B cell (primary cell): Measurements from ENCODE around the gene MIOS. TPM values are rescaled to one million over a fixed set of nuclear protein-coding genes. Genes with fewer than 3 reads are reported as not detected.

Experiments used
- ATAC-seq: fragments of 200-7000 bp; cut with Tn5 transposase; one replicate; pipeline ENCODE4 v1.10.0; 2021; ENCODE audit warnings: low read depth, mild to moderate bottlenecking, moderate number of reproducible peaks, moderate library complexity
- CTCF ChIA-PET: fragments of 350-600 bp; sonication (Branson Sonifier 250); formaldehyde crosslinking; loops from one replicate; lab custom pipeline; 2021; ENCODE audit warnings: antibody characterized with exemption, inconsistent platforms; lab: Charles Lee
- POLR2A ChIA-PET: fragments of 350-600 bp; sonication (Branson Sonifier 250); formaldehyde crosslinking; loops from one replicate; lab custom pipeline; 2021; ENCODE audit warnings: antibody characterized with exemption; lab: Charles Lee
- DNase-seq: peaks from one replicate; pipeline ENCODE4 v3.0.0; 2013
- H2AFZ ChIP-seq: 2 replicates; pipeline ENCODE4 v1.6.1; 2012; ENCODE audit warnings: mild to moderate bottlenecking, low read depth, low read length; ENCODE audit not compliant: insufficient read depth, poor library complexity, severe bottlenecking
- H3K27ac ChIP-seq, 2 donors: 1 replicate in 1 of 2; 2 replicates in 1 of 2; pipeline ENCODE4 v1.5.1; 2012 to 2013; ENCODE audit warnings: low read length in 2 of 2, mild to moderate bottlenecking in 2 of 2, moderate library complexity in 1 of 2
- H3K27me3 ChIP-seq, 4 experiments: fragments of 200-600 bp in 1 of 4; sonication (generic) in 1 of 4; replicated peaks in 1 of 4; 1 replicate in 2 of 4; 2 replicates in 2 of 4; pipeline versions ENCODE4 v1.6.1 to v1.7.0; 2013 to 2016; ENCODE audit warnings: low read length in 3 of 4, mild to moderate bottlenecking in 2 of 4, mixed read lengths in 1 of 4, moderate library complexity in 1 of 4; ENCODE audit not compliant: insufficient read depth in 4 of 4, control insufficient read depth in 3 of 4; ENCODE audit errors: control extremely low read depth in 1 of 4
- H3K36me3 ChIP-seq, 2 experiments: replicated peaks in 1 of 2; 1 replicate in 1 of 2; 2 replicates in 1 of 2; pipeline versions ENCODE4 v1.6.1 to v1.7.1; 2013; ENCODE audit warnings: low read length in 1 of 2; ENCODE audit not compliant: insufficient read depth in 2 of 2, control insufficient read depth in 1 of 2; ENCODE audit errors: control extremely low read depth in 1 of 2, extremely low read depth in 1 of 2
- H3K4me1 ChIP-seq, 2 donors: fragments of 200-600 bp in 1 of 2; sonication (generic) in 1 of 2; 1 replicate in 1 of 2; 2 replicates in 1 of 2; pipeline versions ENCODE4 v1.5.1 to v1.6.1; 2013 to 2017; ENCODE audit warnings: low read length in 2 of 2; ENCODE audit not compliant: control insufficient read depth in 2 of 2, insufficient read depth in 2 of 2
- H3K4me2 ChIP-seq: replicated peaks from 2 replicates; pipeline ENCODE3; 2012; ENCODE audit warnings: mild to moderate bottlenecking, low read depth, low read length; ENCODE audit not compliant: poor library complexity, severe bottlenecking
- H3K4me3 ChIP-seq, 5 experiments: fragments of 200-600 bp in 1 of 5; sonication (generic) in 1 of 5; 1 replicate in 3 of 5; 2 replicates in 2 of 5; pipeline versions ENCODE4 v1.5.1 to v1.7.0; 2011 to 2016; ENCODE audit warnings: low read length in 4 of 5, mild to moderate bottlenecking in 4 of 5, low read depth in 2 of 5, control low read depth in 1 of 5, moderate library complexity in 1 of 5; ENCODE audit not compliant: insufficient read depth in 1 of 5; ENCODE audit errors: control extremely low read depth in 1 of 5, extremely low read depth in 1 of 5
- H3K79me2 ChIP-seq: fragments of 200-600 bp; sonication (generic); one replicate; pipeline ENCODE4 v1.6.0; 2016; ENCODE audit warnings: low read length; ENCODE audit not compliant: control insufficient read depth, insufficient read depth
- H3K9ac ChIP-seq: fragments of 200-600 bp; sonication (generic); 2 replicates; pipeline ENCODE4 v1.6.1; 2017; ENCODE audit warnings: mild to moderate bottlenecking, low read length, moderate library complexity
- H3K9me3 ChIP-seq, 3 donors: one replicate each; pipeline versions ENCODE4 v1.6.1 to v1.7.1; 2013; ENCODE audit warnings: low read length in 2 of 3; ENCODE audit not compliant: control insufficient read depth in 2 of 3, insufficient read depth in 1 of 3; ENCODE audit errors: control extremely low read depth in 1 of 3
- H4K20me1 ChIP-seq: 2 replicates; pipeline ENCODE4 v1.6.0; 2012; ENCODE audit warnings: mild to moderate bottlenecking, low read length; ENCODE audit not compliant: insufficient read depth, control insufficient read depth, poor library complexity, severe bottlenecking
- H3K27ac Mint-ChIP-seq: one replicate; pipeline ENCODE4 v1.8.0; 2021; ENCODE audit warnings: mixed read lengths
- H3K27me3 Mint-ChIP-seq: one replicate; pipeline ENCODE4 v1.8.0; 2021; ENCODE audit warnings: mixed read lengths
- H3K4me1 Mint-ChIP-seq: one replicate; pipeline ENCODE4 v1.8.0; 2021; ENCODE audit warnings: mixed read lengths
- H3K4me3 Mint-ChIP-seq: one replicate; pipeline ENCODE4 v1.8.0; 2021; ENCODE audit warnings: mixed read lengths
- H3K9me3 Mint-ChIP-seq: one replicate; pipeline ENCODE4 v1.8.0; 2022; ENCODE audit warnings: mixed read lengths; ENCODE audit not compliant: insufficient read depth
- EZH2 ChIP-seq: IDR thresholded peaks from 2 replicates; pipeline ENCODE4 v1.6.1; 2012; ENCODE audit warnings: borderline replicate concordance, low read depth, mild to moderate bottlenecking, moderate library complexity, low read length; ENCODE audit not compliant: insufficient read depth, poor library complexity, severe bottlenecking
- WGBS: methylation state at CpG from one replicate; pipeline ENCODE4 v1.1.5; 2013; ENCODE audit warnings: missing lambda C conversion rate; ENCODE audit not compliant: insufficient coverage; 5-methylcytosine and 5-hydroxymethylcytosine counted together
- intact Hi-C: fragments of 100-400 bp; cut with micrococcal nuclease; formaldehyde crosslinking; loops from one replicate; pipeline ENCODE4 v1.10.0; 2022
- polyA plus RNA-seq: library from polyadenylated mRNA; depleted of rRNA; stranded (reverse); fragments of >200 nt; gene quantifications from 2 replicates; pipeline ENCODE4 v1.2.3, GENCODE V29; 2012
- total RNA-seq, 2 donors: library from RNA; stranded (reverse); fragments of 120-200 nt in 1 of 2; gene quantifications; 1 replicate in 1 of 2; 2 replicates in 1 of 2; pipeline versions ENCODE4 v1.2.3 to v1.2.4, GENCODE V29; 2013 to 2022
- TF ChIP-seq, protein P1 (sequence below): fragments of 200-600 bp; IDR thresholded peaks from one replicate; pipeline ENCODE4 v1.8.0; 2022; ENCODE audit warnings: antibody characterized with exemption, mild to moderate bottlenecking

Gene MIOS
- total and polyA plus RNA-seq, 2 donors (not counting 1 experiment from before 2014, with no cell fraction given) = 28.9 to 50.1 TPM

DNA sequence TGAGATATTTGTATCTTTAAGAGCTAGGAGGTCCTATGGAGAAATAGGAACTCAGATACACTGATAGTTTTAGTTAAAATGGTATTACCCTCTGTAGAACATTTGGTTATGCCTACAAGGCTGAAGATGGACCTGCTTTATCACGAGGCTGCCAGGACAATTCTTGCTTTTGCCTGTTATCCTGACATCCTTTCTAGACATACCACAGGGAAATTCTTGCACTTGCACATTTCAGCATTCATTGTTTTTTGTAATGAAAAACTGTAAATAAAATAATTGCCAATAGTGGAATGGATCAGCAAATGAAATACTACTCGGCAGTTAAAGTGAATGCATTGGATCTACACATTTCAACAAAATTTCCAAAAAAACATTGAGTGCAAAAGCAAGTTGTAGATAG lies 40.7 kb upstream of the MIOS start:
- intact Hi-C loops = no loop called here

DNA sequence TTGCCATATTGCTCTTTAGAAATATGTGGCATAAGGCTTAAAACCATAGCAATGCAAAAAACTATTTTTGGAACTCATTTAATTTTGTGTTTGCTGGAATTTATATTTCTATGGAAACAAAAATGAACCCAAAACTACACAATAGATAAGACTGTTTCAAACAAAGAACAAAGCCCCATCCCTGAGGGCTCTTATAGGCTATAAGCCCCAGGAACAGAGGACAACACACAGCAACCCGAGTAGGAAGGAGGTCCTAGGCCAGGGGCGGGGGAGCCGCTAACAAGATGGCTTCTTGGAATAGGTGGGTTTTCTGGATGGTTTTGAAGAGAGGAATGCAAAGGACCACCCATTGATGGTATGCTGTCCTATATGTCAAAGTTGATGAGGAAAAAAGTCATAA lies 39.6 kb upstream of the MIOS start:
- Histone ChIP-seq H3K79me2 (no peaks in the 10 kb centered on the region), H4K20me1 (no peaks in the 10 kb centered on the region), H3K4me1 (no peaks in the 10 kb centered on the region), H3K27me3 (peaks cover 0 to 10% (median 2%) of the 10 kb centered on the region in 4 experiments), H3K9me3 (no peaks in the 10 kb centered on the region), H3K4me3 (no peak overlapping the region), H3K4me2 (no peak overlapping the region), H2AFZ (no peak overlapping the region), H3K27ac (no peak overlapping the region), H3K36me3 (no peaks in the 10 kb centered on the region), H3K9ac (no peak overlapping the region)
- no peak for DNase-seq
- H3K27ac Mint-ChIP-seq = no peak overlapping the region
- no peaks in the 10 kb centered on the region for H3K4me1 Mint-ChIP-seq
- ATAC-seq = no peak
- ChIA-PET POLR2A (no interaction called here), CTCF (no interaction called here)
- intact Hi-C loops = no loop called here
- H3K27me3 Mint-ChIP-seq = peaks cover 4% of the 10 kb centered on the region
- TF ChIP-seq EZH2 = no peak
- TF ChIP-seq, protein P1, sequence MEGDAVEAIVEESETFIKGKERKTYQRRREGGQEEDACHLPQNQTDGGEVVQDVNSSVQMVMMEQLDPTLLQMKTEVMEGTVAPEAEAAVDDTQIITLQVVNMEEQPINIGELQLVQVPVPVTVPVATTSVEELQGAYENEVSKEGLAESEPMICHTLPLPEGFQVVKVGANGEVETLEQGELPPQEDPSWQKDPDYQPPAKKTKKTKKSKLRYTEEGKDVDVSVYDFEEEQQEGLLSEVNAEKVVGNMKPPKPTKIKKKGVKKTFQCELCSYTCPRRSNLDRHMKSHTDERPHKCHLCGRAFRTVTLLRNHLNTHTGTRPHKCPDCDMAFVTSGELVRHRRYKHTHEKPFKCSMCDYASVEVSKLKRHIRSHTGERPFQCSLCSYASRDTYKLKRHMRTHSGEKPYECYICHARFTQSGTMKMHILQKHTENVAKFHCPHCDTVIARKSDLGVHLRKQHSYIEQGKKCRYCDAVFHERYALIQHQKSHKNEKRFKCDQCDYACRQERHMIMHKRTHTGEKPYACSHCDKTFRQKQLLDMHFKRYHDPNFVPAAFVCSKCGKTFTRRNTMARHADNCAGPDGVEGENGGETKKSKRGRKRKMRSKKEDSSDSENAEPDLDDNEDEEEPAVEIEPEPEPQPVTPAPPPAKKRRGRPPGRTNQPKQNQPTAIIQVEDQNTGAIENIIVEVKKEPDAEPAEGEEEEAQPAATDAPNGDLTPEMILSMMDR = no peak
- WGBS = 97% methylated on average over 3 of the region's 3 CpGs
- H3K4me3 Mint-ChIP-seq = no peak overlapping the region
- no peaks in the 10 kb centered on the region for H3K9me3 Mint-ChIP-seq

More for the DNA sequence above, 40.7 kb upstream of the MIOS start:
- Histone ChIP-seq H3K4me1 (no peaks in the 10 kb centered on the region), H3K4me3 (no peak overlapping the region), H3K36me3 (no peaks in the 10 kb centered on the region), H3K27me3 (peaks cover 0 to 10% (median 2%) of the 10 kb centered on the region in 4 experiments), H2AFZ (no peak overlapping the region), H3K4me2 (no peak overlapping the region), H3K27ac (no peak overlapping the region), H3K9me3 (no peaks in the 10 kb centered on the region), H3K79me2 (no peaks in the 10 kb centered on the region), H3K9ac (no peak overlapping the region), H4K20me1 (no peaks in the 10 kb centered on the region)
- TF ChIP-seq, protein P1 = no peak
- TF ChIP-seq EZH2 = no peak
- DNase-seq = no peak
- H3K4me3 Mint-ChIP-seq = no peak overlapping the region
- POLR2A ChIA-PET = no interaction called here
- peaks cover 4% of the 10 kb centered on the region for H3K27me3 Mint-ChIP-seq
- no peaks in the 10 kb centered on the region for H3K4me1 Mint-ChIP-seq
- H3K27ac Mint-ChIP-seq = no peak overlapping the region
- CTCF ChIA-PET = interaction anchor here (0.7 kb wide), 1 partner anchor 344 kb away, joined by 3 read pairs; no protein-coding TSS in a partner anchor
- no peaks in the 10 kb centered on the region for H3K9me3 Mint-ChIP-seq
- WGBS = no CpG with 5 or more reads among the region's 2 CpGs
- no peak for ATAC-seq
